Mammary microvascular endothelial cell (primary cell): ENCODE results near the gene POLR2B. TPM values are rescaled to one million over a fixed set of nuclear protein-coding genes. Genes with fewer than 3 reads are reported as not detected.

Source experiments
- total RNA-seq: library from RNA; depleted of rRNA; stranded (reverse); fragments of >200 nt; gene quantifications from 2 replicates; pipeline ENCODE4 v1.2.3, GENCODE V29; 2015

The POLR2B gene
- total RNA-seq = 97.0 and 102 TPM in 2 replicates

GRCh38 chr4:56978750-56979303 is at the start of gene POLR2B:
POLR2B (plus strand) TSS chr4:56978896; CDS start chr4:56978986, 90 bp downstream.

GRCh38 chr4:56977321-56978012 is 1.2 kb upstream of the POLR2B start, which contains the start of gene NOA1:
NOA1 (minus strand) TSS chr4:56977606; CDS start chr4:56977585, 21 bp downstream.

Other genes starting within 250 kb of the POLR2B start
- not detected in 2 replicates for gene SPINK2, start 157.2 kb upstream of the POLR2B start, total RNA-seq
- 24.5 and 26.6 TPM in 2 replicates for gene REST, start 71.0 kb upstream of the POLR2B start, total RNA-seq
- gene NOA1, start 1.3 kb upstream of the POLR2B start, total RNA-seq = 16.3 and 17.0 TPM in 2 replicates
- 1,116 and 1,201 TPM in 2 replicates for gene IGFBP7, start 131.5 kb downstream of the POLR2B start, total RNA-seq